ENCODE measurements around the gene KRTAP15-1. TPM values are rescaled to one million over a fixed set of nuclear protein-coding genes. Genes with fewer than 3 reads are reported as not detected.

Gene KRTAP15-1
- total and polyA plus RNA-seq, 2 of the 13 experiments (the other 11 are each of a cell fraction or from before 2014, with no cell fraction given), result not detected

GRCh38 chr21:30468900-30469714, 29.0 kb downstream of the KRTAP15-1 start:
- no TSS peak for BruUV-seq (replicated peaks)
- ChIA-PET CTCF (ENCODE audit: low intra/inter-chr PET ratio, low total read pairs) (no interaction called here), POLR2A (no interaction called here)
- in situ Hi-C loops (cut with HindIII; ENCODE audit: extremely low pct_ligation_motif_present, low pct_unique_long_range_greater_than_20kb), result no loop called here
- Histone ChIP-seq H3K36me3 (replicated peaks in 1 of 2; ENCODE audit: control insufficient read depth in 1 of 2, insufficient read depth in 2 of 2, low read length in 2 of 2) (no peaks in the 10 kb centered on the region), H3K9ac (ENCODE audit: insufficient read depth, low read depth, low read length) (no peak overlapping the region), H3K4me3 (replicated peaks in 1 of 3; ENCODE audit: insufficient read depth in 1 of 3, low read depth in 2 of 3, low read length in 3 of 3) (no peak overlapping the region), H3K27ac (ENCODE audit: extremely low read length, insufficient read depth, low read length) (no peak overlapping the region), H2AFZ (ENCODE audit: low read length) (no peak overlapping the region), H3K9me3 (ENCODE audit: low read length) (peaks cover 93% of the 10 kb centered on the region), H3K4me1 (ENCODE audit: insufficient read depth, low read length) (no peaks in the 10 kb centered on the region), H3K27me3 (ENCODE audit: control insufficient read depth in 1 of 2, insufficient read depth in 2 of 2, low read length in 2 of 2) (no peaks in the 10 kb centered on the region), H3K79me2 (ENCODE audit: insufficient read depth, low read length) (no peaks in the 10 kb centered on the region), H3K4me2 (ENCODE audit: low read depth, low read length) (no peak overlapping the region), H4K20me1 (ENCODE audit: insufficient read depth, low read length) (no peaks in the 10 kb centered on the region)
- intact Hi-C loops (cut with micrococcal nuclease; ENCODE audit: unreplicated experiment), result no loop called here
- no peak for ATAC-seq
- WGBS (ENCODE audit: low lambda C conversion rate), result 0% methylated on average over 6 of the region's 6 CpGs
- no peak for FAIRE-seq
- DNase-seq (ENCODE audit: low spot score), result no peak
- TF ChIP-seq ZNF737 (CRISPR knock-in tag; IDR thresholded peaks at IDR 0.05; ENCODE audit: borderline replicate concordance) (no peak), HDAC1 (CRISPR knock-in tag; IDR thresholded peaks at IDR 0.05) (no peak), TRIM22 (IDR thresholded peaks at IDR 0.05) (no peak), ZNF678 (CRISPR knock-in tag; IDR thresholded peaks at IDR 0.05) (no peak), ZNF263 (CRISPR knock-in tag; IDR thresholded peaks at IDR 0.05) (no peak), ZFY (CRISPR knock-in tag; IDR thresholded peaks at IDR 0.05) (no peak), SIX1 (CRISPR knock-in tag; IDR thresholded peaks at IDR 0.05; ENCODE audit: borderline replicate concordance) (no peak), ZNF274 (CRISPR knock-in tag; IDR thresholded peaks at IDR 0.05) (no peak), ZNF431 (CRISPR knock-in tag; IDR thresholded peaks at IDR 0.05; ENCODE audit: borderline replicate concordance, low read depth) (no peak), ZKSCAN1 (IDR thresholded peaks at IDR 0.05; ENCODE audit: low read length) (no peak), ZNF382 (CRISPR knock-in tag; IDR thresholded peaks at IDR 0.05; ENCODE audit: borderline replicate concordance) (no peak), GZF1 (CRISPR knock-in tag; IDR thresholded peaks at IDR 0.05) (no peak), ZNF296 (CRISPR knock-in tag; conservative IDR thresholded peaks at IDR 0.05) (no peak), TCF12 (IDR thresholded peaks at IDR 0.05) (no peak), TCF12 (CRISPR knock-in tag; IDR thresholded peaks at IDR 0.05) (no peak), FOSL1 (CRISPR knock-in tag; IDR thresholded peaks at IDR 0.05; ENCODE audit: borderline replicate concordance) (no peak)
- TF ChIP-seq, protein P1, sequence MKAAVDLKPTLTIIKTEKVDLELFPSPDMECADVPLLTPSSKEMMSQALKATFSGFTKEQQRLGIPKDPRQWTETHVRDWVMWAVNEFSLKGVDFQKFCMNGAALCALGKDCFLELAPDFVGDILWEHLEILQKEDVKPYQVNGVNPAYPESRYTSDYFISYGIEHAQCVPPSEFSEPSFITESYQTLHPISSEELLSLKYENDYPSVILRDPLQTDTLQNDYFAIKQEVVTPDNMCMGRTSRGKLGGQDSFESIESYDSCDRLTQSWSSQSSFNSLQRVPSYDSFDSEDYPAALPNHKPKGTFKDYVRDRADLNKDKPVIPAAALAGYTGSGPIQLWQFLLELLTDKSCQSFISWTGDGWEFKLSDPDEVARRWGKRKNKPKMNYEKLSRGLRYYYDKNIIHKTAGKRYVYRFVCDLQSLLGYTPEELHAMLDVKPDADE (CRISPR knock-in tag; IDR thresholded peaks at IDR 0.05), result no peak
- TF ChIP-seq, protein P2, sequence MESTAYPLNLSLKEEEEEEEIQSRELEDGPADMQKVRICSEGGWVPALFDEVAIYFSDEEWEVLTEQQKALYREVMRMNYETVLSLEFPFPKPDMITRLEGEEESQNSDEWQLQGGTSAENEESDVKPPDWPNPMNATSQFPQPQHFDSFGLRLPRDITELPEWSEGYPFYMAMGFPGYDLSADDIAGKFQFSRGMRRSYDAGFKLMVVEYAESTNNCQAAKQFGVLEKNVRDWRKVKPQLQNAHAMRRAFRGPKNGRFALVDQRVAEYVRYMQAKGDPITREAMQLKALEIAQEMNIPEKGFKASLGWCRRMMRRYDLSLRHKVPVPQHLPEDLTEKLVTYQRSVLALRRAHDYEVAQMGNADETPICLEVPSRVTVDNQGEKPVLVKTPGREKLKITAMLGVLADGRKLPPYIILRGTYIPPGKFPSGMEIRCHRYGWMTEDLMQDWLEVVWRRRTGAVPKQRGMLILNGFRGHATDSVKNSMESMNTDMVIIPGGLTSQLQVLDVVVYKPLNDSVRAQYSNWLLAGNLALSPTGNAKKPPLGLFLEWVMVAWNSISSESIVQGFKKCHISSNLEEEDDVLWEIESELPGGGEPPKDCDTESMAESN (CRISPR knock-in tag; conservative IDR thresholded peaks at IDR 0.05), result no peak
- TF ChIP-seq, protein P3, sequence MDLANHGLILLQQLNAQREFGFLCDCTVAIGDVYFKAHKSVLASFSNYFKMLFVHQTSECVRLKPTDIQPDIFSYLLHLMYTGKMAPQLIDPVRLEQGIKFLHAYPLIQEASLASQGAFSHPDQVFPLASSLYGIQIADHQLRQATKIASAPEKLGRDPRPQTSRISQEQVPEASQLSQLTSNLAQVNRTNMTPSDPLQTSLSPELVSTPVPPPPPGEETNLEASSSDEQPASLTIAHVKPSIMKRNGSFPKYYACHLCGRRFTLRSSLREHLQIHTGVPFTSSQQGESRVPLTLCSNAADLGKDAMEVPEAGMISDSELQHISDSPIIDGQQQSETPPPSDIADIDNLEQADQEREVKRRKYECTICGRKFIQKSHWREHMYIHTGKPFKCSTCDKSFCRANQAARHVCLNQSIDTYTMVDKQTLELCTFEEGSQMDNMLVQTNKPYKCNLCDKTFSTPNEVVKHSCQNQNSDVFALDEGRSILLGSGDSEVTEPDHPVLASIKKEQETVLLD (CRISPR knock-in tag; IDR thresholded peaks at IDR 0.05; ENCODE audit: low read depth), result no peak
